ENCODE measurements around the gene MYRIP.

MYRIP gene

DNA sequence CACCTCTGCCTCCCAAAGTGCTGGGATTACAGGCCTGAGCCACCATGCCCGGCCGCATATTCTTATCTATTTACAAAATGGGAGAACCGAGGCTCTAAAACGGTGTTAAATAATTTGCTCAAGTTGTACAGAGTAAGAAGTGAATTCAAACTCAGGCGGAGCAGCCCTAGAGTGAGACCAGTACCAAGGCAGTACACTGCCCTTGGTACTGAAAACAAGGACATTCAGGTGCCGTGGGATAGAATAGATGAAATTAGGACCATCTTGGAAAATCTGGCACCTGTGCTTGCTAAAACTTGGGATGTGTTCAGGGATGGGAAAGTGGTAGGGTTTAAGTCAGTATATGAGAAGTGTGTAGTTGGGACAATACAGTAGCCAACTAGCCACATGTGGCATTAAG is 100.7 kb downstream of the MYRIP start:
- DNase-seq: no peak

DNA sequence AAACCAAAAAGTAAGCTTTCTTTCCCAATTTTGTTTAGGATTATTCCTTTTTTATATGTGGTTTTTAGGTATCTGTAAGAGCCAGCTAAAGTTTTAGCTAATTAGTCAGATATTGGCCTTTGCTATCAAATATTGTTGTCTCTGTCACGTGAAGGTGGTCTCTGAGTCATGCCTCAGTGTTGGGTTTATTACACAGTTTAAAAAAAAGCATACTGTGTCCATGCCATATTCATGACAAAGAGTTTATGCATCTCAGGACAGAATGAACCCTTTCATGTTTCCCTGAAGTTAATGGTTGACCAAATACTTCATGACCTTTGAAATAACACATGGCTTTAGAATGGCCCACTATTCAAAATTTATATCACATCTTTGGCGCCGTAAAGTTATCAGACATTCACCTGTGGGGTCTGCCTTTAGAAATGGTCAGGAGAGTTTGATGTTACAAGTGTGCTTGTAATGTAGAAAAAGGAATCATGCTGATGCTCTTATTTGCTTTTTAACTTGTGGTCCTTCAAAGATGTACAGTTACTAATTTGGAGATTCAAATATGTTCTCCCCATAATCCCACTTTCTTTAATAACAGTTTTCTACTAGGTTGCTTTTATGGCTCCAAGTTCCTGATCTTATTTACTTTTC is 101.5 kb downstream of the MYRIP start:
- no peak for DNase-seq

DNA sequence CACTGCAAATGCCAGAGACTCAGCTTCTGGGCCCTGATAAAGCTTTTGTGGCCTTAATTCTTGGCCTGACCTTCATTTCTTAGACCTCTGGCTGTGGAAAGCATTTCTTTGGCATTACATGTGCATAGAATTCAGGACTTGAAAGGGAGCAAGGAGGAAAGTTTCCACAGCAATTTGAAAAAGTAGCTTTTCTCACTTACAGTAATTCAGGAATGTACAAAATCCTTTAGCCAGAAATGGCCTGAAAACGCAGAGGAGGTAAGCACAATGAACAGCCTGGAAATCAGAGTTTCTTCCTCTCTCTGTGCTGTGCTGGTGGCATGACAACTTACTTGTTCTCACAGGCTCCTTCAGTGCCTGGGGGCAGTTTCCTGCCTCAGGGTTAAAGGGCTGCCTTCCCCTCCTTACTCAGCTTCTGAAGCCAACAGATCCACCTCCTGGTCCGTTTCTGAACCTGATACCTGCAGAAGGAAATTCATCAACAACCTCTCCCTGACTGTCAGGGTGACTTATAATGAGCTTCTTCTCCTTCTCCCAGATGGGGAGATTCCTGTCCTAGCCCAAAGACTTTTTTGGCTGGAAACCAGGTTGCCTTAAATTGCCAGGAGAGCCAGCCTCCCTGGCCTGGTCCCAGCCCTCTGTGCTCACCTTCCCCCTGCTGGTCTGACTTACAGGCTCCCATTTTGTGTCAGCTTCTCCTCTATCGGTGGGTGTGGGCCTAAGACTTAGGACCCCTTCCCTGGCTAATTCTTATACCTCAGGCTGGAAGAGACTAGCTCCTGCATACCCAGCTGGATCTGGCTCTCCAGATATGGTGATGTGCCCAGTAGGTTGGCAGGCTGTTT is 102.3 kb downstream of the MYRIP start:
- DNase-seq: no peak

DNA sequence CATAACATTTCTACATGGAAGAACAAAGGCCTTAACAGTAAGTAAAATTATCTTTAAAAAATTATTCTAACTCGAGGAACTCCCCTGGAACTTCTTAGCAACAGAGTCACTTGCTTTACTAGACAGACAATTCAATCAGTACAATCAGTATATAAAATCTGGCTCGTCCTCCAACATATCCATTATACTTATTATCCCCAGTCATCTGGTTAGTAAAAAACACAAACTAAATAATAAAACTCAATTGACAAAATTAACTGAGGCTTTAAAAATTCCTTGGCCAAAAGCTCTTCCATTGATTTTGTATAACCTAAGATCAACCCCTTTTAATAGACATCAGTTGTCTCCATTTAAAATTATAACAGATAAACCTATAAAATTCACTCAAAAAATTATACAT is 105.6 kb downstream of the MYRIP start:
- DNase-seq: no peak

DNA sequence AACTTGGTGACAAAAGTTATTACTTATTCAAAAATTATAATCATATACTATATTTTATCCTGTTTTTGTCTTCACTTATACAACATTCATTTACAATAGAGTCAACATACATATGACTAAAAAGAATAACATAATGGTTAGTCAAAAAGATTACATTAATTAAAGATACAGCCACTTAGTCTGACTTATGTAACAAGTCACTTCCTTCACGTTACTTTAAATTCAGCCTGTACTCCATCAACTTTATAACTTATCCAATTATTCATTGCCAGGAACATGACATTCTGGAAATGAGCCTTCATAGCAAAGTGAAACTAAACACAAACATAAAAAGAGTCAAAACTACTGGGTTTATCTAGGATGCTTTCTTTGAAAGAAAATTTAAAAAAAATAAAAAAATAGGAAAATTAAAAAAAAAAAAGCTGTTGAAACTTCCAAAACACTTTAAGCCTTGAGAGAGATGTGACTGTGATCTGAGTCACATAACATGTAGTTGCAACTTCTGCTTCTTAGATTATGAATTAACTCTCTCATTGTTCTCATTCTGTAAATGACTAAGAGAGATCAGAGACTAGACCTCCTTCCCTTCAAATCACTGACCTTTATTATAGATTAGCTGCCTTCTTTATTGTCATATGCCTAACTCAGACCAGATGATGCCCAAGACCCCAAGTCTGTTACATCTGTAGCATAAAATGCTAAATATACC is 107.8 kb downstream of the MYRIP start:
- DNase-seq: no peak

DNA sequence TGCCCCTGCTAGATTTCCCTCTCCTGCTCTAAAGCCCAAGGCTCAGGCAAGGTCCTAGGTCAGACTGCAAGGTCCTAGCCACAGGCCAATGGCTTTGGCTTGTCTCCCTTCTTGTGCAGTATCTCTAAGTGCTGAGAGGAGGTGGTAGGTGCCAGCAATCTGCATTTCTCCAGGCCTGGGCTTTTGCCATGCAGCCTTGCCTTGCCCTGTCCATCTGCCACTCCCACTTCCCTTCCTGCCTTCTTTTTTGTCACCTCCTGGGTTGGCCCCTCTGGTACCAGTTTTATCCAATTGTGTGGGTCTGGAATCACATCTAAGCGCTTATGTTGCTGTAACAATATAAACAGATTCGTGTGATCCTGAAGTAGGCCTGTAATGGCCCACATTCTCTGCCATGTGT is 109.9 kb downstream of the MYRIP start:
- DNase-seq: no peak

DNA sequence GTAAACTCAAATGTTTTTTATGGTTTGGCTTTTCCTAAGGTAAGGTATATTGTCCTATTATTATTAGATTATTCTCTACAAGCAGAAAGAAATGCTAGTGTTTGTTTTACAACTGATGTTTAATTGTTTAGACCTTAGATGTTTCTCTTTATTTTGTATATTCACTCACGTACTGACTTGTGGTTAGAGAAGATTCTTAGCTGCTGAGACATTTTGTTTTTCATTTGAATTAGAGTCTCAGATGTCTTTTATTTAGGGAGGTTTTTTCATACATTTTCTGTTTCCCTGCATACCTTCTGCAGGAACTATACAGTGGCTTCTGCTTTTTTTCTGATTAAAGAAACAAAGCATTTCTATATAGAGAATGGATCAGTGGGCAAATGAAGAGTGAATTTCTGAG is 110.9 kb downstream of the MYRIP start:
- no peak for DNase-seq

DNA sequence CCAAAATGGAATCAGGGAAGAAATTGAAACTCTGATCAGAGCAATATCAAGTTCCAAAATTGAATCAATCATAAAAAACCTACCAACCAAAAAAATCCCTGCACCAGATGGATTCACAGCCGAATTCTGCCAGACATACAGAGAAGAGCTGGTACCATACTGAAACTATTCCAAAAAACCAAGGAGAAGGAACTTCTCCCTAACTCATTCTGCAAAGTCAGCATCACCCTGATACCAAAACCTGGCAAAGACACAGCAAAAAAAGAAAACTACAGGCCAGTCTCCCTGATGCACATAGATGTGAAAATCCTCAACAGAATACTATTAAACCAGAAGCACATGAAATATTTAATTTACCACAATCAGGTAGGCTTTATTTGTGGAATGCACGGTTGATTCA is 118.1 kb downstream of the MYRIP start:
- no peak for DNase-seq

DNA sequence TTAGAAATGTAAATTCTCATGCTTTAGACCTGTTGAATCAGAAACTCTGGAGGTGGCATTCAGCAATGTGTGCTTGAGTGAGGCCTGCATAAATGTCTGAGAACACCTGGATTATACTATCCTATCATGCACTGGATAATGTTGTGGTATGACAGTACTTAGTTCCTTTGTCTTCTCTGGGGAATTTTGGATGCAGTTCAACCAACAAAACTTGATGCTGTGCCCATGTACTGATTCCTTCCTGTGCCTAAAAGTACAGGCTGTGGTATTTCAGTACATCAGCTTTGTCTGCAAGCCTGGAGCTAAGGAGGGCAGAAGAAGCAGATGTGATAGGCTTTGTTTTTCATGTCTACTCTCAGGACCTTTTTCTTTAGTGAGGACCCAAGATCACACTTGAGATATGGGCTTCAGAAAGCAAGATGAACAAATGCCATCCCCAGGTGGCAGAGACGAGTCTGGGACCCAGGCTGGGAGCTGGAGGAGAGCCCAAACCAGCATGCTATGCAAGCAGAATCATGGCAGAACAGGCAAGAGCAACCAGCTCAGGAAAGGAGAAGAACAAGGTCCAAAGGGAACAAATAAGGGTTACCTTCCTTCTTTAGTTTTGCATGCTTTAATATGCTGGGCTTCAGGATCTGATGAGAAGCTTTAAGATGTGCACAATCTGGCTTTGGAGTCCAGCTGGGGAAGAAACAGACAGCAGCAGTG is 124.7 kb downstream of the MYRIP start:
- no peak for DNase-seq

DNA sequence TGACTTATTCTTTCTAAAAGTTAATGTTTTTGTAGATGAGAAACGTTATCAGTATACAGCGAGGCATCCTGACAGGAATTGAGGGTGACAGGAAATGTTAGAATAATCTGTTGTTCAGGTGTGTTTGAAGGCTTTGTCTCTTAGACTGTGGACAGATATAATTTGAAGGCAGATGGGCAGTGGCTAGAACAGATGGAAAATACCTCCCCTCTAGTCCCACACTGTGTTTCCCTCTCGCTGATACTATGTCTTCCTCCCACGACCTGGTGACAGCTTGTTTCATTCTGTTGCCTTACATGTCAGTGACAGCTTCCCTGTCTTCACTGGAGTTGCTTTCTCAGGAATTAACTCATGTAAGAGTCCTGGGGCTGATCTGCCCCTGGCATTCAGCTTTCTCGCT is 125.3 kb downstream of the MYRIP start:
- no peak for DNase-seq

DNA sequence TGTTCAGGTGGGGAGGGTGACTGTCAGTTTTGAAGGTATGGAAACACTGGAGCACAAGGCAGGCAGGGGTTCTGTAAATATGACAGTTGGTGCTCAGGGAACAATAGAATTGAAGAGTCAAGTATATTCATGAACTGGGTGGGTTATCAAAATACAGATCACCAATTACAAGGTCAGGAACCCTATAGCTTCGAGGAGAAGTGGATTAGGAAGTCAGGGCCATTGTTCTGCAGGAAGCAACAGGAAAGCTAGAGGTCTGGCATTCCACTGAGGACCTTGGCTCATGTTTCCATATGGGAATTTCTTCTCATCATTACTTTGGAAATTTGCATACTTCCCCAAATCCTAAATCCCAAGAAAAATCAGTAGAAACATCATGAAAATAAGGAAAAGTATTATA is 125.9 kb downstream of the MYRIP start:
- DNase-seq: no peak

DNA sequence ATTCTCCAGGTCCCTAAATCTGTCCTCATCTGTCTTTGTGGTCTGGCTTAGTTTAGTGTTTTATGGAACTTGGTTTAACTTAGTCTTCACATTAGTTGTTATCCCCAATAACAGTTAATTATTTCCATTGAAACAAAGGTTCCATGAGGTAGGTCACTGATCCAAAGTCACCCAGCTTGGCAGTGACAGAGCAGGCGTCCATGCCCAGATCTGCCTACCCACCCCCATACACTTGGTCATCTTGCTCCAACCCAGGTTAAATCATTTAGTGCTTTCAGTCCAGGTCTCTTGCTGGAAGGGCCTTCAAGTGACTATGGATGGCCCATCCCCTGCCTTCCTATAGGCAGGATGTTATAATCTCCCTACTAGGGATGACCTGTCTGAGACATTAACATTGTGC is 127.4 kb downstream of the MYRIP start:
- no peak for DNase-seq

DNA sequence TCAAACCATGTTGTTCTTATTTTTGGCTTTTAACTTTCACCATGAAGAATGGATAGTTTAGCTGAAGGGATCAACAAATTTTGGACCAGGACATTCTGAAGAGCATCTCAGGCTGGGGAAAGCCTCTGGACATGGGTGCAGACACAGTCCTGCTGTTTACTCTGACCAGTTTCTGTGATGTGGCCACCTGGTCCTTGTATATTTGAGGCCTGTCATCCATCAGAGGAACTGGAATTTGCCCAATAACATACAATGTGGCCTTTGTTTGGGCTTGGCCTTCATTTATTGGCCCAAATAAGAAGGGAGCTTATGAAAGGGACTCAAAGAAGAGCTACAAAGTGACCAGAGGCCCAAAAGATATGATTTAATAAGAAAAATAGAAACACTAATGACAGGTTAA is 127.9 kb downstream of the MYRIP start:
- no peak for DNase-seq

DNA sequence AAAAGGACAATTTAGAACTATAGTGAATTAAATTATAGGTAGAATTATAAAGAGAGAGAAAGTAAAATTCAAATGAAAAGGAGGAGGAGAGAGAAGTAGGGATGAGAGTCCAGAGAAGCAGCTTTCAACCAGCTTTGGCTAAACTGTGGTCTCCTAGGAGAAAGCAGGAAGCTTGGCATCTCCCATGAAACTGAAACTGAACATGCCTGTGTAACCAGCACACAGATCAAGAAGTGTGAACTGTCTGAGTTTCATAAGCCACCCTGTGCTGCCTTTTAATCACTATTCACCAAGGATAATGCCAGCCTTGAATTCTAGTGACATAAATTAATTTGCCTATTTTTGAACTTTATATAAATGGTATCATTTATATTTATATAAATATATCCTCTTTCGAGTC is 128.5 kb downstream of the MYRIP start:
- no peak for DNase-seq

DNA sequence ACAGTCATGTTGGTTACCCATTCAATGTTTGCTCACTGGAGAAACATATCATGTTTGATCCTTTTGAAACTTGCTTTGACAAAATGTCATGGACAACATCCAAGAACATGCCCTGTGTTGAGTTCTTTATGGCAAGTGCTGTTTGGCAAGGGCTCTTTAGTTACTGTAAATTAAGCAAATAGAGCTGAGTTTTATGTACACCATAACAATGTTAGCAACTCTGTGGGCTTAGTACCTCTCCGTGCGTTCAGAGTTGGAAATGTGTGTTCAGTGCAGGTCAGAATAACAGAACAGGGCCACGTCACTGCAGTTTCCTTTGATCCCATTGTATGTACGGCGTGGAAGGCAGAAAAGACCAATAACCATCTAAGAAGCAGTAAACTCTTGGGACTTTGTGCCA is 132.5 kb downstream of the MYRIP start:
- no peak for DNase-seq

DNA sequence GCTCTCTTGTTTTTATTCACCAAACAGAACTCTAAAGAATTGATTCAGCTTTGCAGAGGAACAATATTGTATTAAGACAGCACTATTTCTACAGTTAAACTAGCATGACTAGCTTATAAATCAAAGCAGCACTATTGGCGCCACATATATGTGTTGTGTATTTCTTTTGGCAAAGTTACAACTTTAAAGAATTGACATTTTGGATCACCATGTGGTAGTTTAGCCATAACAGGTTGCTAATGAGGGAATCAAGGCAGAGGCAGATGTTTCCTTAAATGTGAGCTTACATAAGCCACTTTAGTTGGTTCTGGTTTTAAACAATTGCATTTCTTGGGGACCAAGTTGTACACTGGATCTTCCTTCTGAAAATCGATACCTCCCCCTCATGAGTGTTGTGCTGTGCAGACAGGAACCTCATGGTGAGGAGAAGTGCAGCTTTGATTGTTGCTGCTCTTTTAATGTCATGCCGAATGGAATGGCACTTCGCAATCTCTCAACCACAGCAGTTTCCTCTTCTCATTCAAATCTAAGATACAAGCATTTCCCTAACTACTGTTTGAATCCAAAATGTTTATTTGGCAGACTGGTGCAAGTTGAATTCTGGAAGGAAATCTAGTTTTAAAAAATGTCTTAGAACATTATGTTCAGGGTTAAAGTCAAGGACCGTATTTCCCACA is 151.2 kb downstream of the MYRIP start:
- no peak for DNase-seq

DNA sequence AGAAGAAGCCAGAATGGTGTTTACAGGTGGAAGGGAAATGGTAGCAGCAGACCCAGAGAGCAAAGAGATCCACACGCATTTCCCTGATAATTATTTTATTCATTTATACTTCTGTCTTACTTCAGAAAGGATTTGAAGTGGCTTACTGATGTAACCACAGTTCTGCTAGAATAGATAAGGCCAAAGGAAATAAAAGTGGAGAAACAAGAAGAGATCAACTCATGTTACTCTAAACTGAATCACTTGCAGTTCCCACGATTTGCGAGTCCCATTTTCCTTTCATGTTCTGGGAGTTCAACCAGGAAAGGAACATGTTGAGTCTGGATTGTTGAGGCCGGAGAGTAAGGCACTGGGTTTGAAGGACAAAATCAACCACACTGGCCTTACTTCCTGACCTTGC is 151.8 kb downstream of the MYRIP start:
- DNase-seq: no peak

DNA sequence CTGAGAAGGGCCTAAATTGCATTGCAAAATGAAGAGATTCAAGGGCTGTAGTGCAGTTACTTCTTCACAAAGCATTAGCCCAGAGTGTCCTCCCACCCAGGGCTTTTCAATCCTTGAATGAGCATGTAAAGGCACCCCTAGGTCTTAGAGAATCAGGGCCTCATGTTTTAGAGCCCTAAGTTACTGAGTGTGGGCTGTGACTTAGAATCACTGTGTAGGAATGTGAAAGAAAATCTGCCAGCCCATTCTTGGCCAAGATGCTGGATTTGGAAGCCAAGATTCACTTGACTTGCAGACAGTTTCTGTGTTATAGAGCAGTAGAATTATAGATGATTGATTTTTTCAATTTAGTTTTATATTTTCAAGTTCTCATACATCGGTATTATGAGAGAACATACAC is 153.2 kb downstream of the MYRIP start:
- DNase-seq: no peak

DNA sequence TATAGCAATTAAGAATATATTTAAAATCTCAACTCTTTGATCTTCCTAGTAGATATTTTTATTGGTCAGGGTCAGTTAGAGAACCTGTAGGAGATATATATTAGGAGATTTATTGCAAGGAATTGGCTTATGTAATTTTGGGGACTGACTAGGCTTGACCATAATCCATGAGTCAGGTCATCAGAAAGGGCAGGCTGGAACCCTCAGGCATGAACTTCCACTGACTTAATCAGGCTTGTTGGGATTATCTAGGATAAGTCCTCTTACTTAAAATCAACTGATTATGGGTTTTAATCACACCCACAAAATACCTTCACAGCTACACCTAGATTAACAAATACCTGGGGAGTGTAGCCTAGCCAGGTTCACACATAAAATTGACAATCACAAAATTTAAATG is 156.1 kb downstream of the MYRIP start:
- DNase-seq: no peak

DNA sequence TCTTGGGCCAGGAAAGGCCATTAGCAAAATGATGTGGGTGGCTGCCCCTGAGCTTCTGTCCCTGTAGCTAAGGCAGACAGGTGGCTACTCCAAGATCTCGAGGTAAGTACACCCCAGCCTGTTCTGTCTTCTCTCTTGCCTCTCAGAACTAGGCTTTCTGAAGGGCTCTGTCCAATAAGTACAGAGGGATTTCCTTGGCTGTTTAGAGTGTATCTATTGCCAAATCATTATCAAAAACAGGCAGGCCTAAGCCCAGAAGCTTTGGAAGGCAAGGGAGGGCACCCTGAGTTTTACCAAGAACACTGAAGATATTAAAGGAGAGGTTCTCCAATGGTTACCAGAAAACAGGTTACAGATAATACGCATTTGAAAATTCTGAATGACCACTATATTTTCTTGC is 156.6 kb downstream of the MYRIP start:
- DNase-seq: no peak

DNA sequence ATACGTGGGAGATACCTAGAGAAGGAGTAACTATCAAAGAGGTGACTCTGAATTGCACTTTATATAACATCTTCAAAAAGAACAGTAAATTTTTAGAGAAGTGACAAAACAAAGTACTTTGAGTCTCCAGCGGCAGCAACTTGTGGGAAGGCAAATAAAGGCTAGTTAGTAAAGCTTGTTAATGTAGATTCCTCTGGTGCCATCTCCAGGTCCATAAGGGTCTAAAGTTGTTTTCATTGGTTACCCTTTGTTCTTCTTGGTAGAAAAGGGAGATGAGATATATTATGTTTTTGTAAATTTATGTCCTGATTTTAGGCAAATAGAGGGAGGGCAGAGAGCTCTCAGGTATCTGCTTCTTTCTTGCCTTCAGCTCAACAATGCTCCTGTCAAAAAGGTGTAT is 161.6 kb downstream of the MYRIP start:
- DNase-seq: no peak

DNA sequence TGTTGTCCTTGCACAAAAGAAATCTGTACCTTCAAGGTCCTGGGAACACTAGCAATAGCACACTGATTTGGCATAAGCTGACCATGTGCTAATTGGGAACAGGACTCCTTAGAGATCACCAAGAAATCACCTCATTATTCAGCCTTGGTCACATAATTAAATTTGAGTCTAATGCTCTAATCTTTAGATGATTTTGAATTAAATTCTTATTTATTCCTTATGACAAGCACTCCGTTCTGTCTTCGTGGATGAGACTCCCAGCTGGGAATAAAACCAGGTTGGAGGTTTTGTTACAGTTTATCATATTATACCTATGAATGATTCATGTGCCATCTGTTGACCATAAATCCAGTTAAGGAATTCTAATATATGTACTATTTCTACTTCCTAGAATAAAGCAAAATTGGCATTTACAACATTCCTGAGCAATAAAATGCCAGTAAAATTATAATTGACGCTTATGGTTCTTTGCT is 162.2 kb downstream of the MYRIP start:
- DNase-seq: no peak

DNA sequence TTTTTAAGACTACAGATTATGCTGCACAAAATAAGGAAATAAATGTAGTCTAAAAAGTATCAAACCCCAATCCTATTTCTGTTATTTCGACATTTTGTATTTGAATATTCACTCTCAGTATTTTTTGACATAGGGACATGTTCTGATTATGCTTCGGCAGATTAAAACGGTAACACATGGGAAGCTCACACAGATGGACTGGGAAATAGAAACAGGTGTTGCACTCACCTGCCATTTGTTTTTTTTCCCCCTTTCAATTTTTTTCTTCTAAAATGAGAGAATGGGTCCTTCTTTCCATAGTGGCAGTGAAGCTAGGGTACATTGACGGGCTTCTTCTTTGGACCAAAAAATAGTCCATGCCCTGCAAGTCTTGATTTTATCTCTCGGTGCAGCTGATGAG is 163.1 kb downstream of the MYRIP start:
- DNase-seq: no peak
